ENCODE measurements around the gene SULT1C4.

SULT1C4 gene

GRCh38 chr2:108376774-108377173 lies 980 bp upstream of the SULT1C4 start:
- DNase-seq = no peak

GRCh38 chr2:108377401-108377800 lies 353 bp upstream of the SULT1C4 start:
- DNase-seq = no peak

DNA sequence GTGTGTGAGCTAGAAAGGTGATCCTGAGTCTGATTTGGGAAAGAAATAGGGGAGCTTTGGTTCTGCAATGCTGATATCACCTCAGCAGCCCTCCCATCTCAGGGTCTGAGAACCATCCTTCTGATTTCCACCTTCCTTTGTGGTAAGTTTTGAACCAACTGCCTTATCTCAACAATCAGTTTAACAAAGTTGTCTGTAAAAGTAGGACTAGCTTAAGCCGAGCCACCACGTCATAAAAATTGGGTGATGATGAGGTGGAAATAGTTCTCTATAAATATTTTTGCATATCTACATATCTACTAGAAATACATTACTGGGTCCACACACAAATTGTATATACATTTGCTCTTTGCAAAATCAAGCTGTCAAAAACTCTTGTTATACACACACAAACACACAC lies 1.1 kb downstream of the SULT1C4 start:
- DNase-seq = no peak

GRCh38 chr2:108382196-108382595 lies 4.4 kb downstream of the SULT1C4 start:
- DNase-seq = no peak

DNA sequence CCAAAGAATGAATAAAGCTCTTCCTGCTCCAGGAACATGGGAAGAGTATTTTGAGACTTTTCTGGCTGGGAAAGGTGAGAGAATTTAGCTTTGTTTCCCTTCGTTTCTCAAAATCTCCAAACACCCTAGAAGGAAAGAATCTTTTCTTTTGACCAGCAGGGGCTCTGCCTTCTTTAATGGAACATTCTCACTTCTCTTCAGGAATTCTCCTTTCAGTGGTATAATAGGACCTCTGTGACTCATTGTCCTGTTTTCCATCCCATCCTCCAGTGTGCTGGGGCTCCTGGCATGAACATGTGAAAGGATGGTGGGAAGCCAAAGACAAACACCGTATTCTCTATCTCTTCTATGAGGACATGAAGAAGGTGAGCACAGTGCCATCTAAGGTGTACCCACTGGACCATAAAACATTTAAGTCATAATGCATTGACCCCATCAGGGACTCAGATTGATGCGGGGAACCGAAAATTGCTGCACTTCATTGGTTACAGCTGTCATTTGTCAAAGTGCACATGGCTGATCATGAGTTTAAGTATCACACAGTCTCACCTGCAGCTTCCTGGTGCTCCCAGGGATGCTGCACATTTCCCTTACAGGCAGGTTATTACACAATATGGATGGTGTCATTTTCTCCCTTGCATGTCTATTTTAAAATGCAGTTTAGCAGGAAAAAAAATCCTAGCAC lies 5.5 kb downstream of the SULT1C4 start:
- peak; percentile 24 for DNase-seq

- no peak for DNase-seq
Measured at GRCh38 chr2:108384662-108385393, 7.1 kb downstream of the SULT1C4 start.

- no peak for DNase-seq
Measured at GRCh38 chr2:108385411-108386071, 7.8 kb downstream of the SULT1C4 start.

DNA sequence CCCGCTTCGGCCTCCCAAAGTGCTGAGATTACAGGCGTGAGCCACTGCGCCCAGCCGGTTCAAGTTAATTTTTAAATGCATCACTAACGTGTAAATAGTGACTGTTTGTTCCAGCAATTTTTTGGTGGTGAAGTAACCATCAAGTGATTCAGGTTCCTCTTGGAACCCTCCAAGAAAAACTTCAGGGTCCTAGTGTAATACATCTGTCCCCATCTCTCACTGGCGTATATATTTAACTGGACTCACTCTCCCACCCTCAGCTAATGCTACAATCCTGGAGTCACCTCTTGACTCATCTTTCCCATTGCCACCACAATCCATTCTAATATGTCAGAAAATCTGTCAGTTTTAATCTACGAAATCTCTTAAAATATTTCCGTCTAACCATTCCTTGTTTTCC lies 10.3 kb downstream of the SULT1C4 start:
- no peak for DNase-seq

DNA sequence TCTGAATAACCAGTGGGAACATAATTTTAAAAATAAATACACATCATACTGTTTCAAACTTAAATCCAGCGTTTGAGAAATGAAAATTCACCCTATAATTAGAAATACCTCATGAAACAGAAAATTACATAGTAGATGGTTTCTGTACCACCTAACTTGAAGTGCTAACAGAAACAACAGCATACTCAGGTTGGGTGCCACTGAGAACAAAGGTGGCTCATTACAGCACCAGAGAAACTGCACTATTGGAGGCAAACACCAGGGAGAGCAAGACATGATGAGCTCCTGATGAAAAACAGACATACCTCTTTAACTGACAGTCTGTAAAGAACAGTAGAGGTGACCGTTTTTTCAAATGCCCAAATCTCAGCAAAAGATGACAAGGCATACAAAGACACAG lies 12.6 kb downstream of the SULT1C4 start:
- DNase-seq = no peak

- no peak for DNase-seq
Measured at GRCh38 chr2:108392029-108392428, 14.3 kb downstream of the SULT1C4 start.

- DNase-seq = no peak
Measured at GRCh38 chr2:108393197-108393596, 15.4 kb downstream of the SULT1C4 start.

- no peak for DNase-seq
Measured at GRCh38 chr2:108395155-108395554, 17.4 kb downstream of the SULT1C4 start.

DNA sequence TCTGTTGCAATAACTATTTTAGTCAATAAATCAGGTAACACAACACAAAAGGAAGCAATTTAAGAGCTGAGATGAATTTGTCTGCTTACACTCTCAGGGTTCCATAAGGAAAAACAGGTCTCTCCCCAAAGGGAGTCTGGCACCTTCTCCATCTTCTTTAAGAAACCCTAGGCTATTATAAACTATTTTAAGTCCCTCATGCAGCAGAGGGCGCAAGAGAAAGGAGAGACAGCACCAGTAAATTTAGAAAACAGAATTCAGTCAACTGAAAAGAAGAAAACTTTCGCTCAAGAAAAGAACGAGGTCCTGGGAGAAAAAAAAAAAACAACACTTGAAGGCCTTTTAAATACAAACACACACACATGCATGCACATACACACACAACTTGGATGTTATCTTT lies 19.1 kb downstream of the SULT1C4 start:
- DNase-seq = peak; percentile 44

DNA sequence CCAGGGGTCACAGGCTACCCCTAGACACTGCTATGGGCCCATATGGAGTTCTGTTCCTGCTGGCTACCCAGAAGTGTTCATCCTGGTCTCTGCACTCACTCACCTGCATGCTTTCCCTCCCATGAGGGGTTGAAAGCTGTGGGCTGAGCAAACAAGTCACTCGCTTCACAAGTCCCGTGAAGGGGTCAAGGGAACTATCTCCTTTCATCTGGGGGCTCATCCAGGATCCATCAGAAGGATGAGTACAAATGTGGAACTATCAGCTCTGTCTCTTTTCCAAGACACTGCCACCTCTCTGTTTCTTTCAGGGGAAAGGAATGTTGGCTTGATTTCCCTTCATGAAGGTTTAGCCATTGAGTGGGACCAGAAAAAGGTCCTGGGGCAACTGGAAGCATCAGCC lies 21.7 kb downstream of the SULT1C4 start:
- DNase-seq = no peak

GRCh38 chr2:108401800-108402199 lies 24.0 kb downstream of the SULT1C4 start:
- DNase-seq = no peak

GRCh38 chr2:108403494-108403893 lies 25.7 kb downstream of the SULT1C4 start:
- peak; percentile 93 for DNase-seq

DNA sequence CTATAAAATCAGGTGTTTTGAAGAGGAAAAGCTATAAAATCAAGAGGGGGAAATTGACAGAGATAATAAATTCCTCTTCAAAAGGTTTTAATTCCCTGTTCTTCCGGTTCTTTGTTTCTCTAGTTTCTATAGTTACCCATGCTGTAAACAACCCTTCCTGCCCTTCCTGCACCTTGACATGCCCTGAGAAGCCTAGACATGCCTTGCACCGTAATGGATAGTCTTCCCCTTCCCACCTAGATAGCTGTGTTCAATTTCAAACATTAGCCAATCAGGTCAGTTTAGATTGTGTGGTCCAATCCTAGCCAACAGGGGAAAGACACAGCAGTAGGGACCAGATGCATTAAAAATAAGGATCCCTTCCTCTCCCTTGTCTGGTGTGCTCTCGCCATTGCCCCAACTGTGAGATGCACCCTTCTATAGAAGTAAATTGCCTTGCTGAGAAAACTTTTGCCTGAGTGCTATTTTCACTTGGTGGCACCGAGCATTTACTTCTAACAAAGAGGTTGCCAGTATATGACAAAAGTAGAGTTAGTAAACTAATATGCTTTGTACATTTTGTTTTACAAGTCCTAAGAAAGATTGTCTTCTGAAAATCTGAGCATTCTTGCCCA lies 27.1 kb downstream of the SULT1C4 start:
- DNase-seq = no peak

- peak; percentile 17 for DNase-seq
Measured at GRCh38 chr2:108407864-108408729, 30.3 kb downstream of the SULT1C4 start.

DNA sequence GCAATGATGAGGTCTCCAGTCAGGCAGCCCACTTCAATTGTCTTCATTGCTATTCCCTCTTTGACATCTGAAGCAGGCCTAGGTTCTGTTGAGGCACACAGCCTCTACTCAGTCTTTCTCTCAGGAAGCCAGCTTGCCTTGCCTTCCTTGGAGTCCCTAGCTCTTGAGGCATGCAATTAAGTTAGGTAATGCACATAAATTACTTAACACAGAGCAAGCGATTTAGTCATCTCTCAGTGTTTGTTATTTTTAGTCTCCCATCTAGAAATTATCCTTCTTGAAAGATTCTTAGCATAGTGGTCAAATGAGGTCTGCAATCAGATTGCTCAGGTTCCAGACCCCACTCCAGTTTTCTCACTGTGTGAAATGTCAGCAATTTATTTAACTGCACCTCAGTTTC lies 32.0 kb downstream of the SULT1C4 start:
- DNase-seq = peak; percentile 49

- peak; percentile 90 for DNase-seq
Measured at GRCh38 chr2:108412995-108413710, 35.4 kb downstream of the SULT1C4 start.

GRCh38 chr2:108413711-108414095 lies 35.9 kb downstream of the SULT1C4 start:
- no peak for DNase-seq
